Panc1 (cell line): Measurements from ENCODE around the gene NTRK1. TPM values are rescaled to one million over a fixed set of nuclear protein-coding genes. Genes with fewer than 3 reads are reported as not detected.

Experiments used
- ATAC-seq: fragments of 200-7000 bp; cut with Tn5 transposase; 2 replicates; pipeline ENCODE4 v1.9.1; 2020; ENCODE audit warnings: mild to moderate bottlenecking, moderate library complexity
- BruUV-seq: library from RNA; stranded (reverse); fragments of 400-500 nt; replicated peaks from 2 replicates; lab custom pipeline; 2021; lab: Mats Ljungman, UMichigan
- CTCF ChIA-PET: fragments of 300-600 bp; sonication (Branson Sonifier 250); formaldehyde crosslinking; loops from one replicate; lab custom pipeline; 2022; ENCODE audit warnings: antibody characterized with exemption; lab: Charles Lee
- POLR2A ChIA-PET: fragments of 300-600 bp; sonication (Branson Sonifier 250); formaldehyde crosslinking; loops from one replicate; lab custom pipeline; 2022; ENCODE audit warnings: antibody characterized with exemption; lab: Charles Lee
- DNase-seq: peaks from one replicate; pipeline ENCODE4 v3.0.0-alpha.2; 2010; ENCODE audit warnings: low read depth, low spot score
- H3K27ac ChIP-seq: 2 replicates; pipeline ENCODE4 v1.5.1; 2011; ENCODE audit warnings: mild to moderate bottlenecking, low read length, inconsistent platforms
- H3K27me3 ChIP-seq: fragments of 200-500 bp; sonication (Bioruptor generic); 2 replicates; pipeline ENCODE4 v1.6.0; 2014; ENCODE audit warnings: low read length, inconsistent platforms; ENCODE audit not compliant: control insufficient read depth, insufficient read depth
- H3K36me3 ChIP-seq: fragments of 200-500 bp; sonication (Bioruptor generic); 2 replicates; pipeline ENCODE4 v1.5.1; 2014; ENCODE audit warnings: inconsistent platforms, mild to moderate bottlenecking, low read length, moderate library complexity; ENCODE audit not compliant: control insufficient read depth, insufficient read depth
- H3K4me1 ChIP-seq: 2 replicates; pipeline ENCODE4 v1.5.1; 2011; ENCODE audit warnings: inconsistent platforms, mild to moderate bottlenecking, low read length, moderate library complexity; ENCODE audit not compliant: control insufficient read depth, insufficient read depth
- H3K4me3 ChIP-seq, 2 experiments: 2 replicates each; pipeline ENCODE4 v1.5.1; 2011 to 2012; ENCODE audit warnings: low read depth in 2 of 2, low read length in 2 of 2, mild to moderate bottlenecking in 2 of 2, inconsistent platforms in 1 of 2, moderate library complexity in 1 of 2
- H3K9me3 ChIP-seq: fragments of 200-500 bp; sonication (Bioruptor generic); 2 replicates; pipeline ENCODE4 v1.5.1; 2014; ENCODE audit warnings: low read depth, mild to moderate bottlenecking, inconsistent platforms, low read length, moderate library complexity; ENCODE audit not compliant: control insufficient read depth, insufficient read depth
- POLR2AphosphoS5 ChIP-seq: IDR thresholded peaks from 2 replicates; pipeline ENCODE4 v1.6.1; 2012; ENCODE audit warnings: mild to moderate bottlenecking, low read depth, low read length, moderate library complexity
- REST ChIP-seq, 2 experiments: IDR thresholded peaks; 2 replicates each; pipeline ENCODE4 v1.6.1; 2011 to 2012; ENCODE audit warnings: low read depth in 2 of 2, control low read depth in 1 of 2, low read length in 1 of 2, mild to moderate bottlenecking in 1 of 2, moderate library complexity in 1 of 2; ENCODE audit not compliant: insufficient read depth in 1 of 2
- SIN3A ChIP-seq: IDR thresholded peaks from 2 replicates; pipeline ENCODE4 v1.6.1; 2012; ENCODE audit warnings: low read depth, mild to moderate bottlenecking, low read length, moderate library complexity, borderline replicate concordance; ENCODE audit not compliant: insufficient read depth
- TCF7L2 ChIP-seq: IDR thresholded peaks from 2 replicates; pipeline ENCODE4 v1.6.1; 2011; ENCODE audit warnings: mild to moderate bottlenecking, low read depth, low read length, inconsistent platforms
- in situ Hi-C: cut with HindIII; loops from 2 replicates; pipeline ENCODE4 v1.10.0; 2016; ENCODE audit warnings: low sequenced_read_pairs, low pct_unique_long_range_greater_than_20kb
- intact Hi-C: fragments of 100-400 bp; cut with micrococcal nuclease; formaldehyde crosslinking; loops from one replicate; pipeline ENCODE4 v1.10.0; 2022; ENCODE audit not compliant: unreplicated experiment
- total RNA-seq: library from RNA; stranded (reverse); gene quantifications from one replicate; pipeline ENCODE4 v1.2.1, GENCODE V29; 2021; ENCODE audit not compliant: unreplicated experiment
- TF ChIP-seq, protein P1 (sequence below): fragments of 450-650 bp; IDR thresholded peaks from 2 replicates; pipeline ENCODE4 v1.5.1; 2017; ENCODE audit warnings: mild to moderate bottlenecking

The NTRK1 gene
- total RNA-seq, 1 experiment from 2014 or later, result 0.21 TPM

DNA sequence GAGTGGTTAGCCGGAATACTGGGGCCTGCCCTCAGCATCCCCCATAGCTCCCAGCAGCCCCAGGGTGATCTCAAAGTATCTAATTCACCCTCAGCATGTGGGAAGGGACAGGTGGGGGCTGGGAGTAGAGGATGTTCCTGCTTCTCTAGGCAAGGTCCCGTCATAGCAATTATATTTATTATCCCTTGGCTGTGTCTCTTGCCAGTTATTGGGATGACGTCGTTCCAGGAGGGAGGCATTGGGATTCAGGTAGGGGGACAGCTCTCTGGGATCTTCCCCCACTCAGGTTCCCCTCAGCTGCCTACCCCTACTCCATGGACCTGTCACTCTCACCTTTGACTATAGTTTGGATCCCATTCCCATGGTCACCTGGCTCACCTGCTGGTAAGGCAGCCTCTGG lies 21.0 kb downstream of the NTRK1 start:
- H3K36me3 ChIP-seq, result no peaks in the 10 kb centered on the region
- in situ Hi-C loops, result no loop called here
- DNase-seq (no peak), ATAC-seq (no peak)
- H3K4me3 ChIP-seq, result no peak overlapping the region
- no peak overlapping the region for H3K27ac ChIP-seq
- H3K27me3 ChIP-seq, result no peaks in the 10 kb centered on the region
- intact Hi-C loops, result no loop called here
- H3K4me1 ChIP-seq, result no peaks in the 10 kb centered on the region; the same call in 1 of the 2 replicates
- no peaks in the 10 kb centered on the region for H3K9me3 ChIP-seq
- no peak for TF ChIP-seq SIN3A
- TF ChIP-seq, protein P1, sequence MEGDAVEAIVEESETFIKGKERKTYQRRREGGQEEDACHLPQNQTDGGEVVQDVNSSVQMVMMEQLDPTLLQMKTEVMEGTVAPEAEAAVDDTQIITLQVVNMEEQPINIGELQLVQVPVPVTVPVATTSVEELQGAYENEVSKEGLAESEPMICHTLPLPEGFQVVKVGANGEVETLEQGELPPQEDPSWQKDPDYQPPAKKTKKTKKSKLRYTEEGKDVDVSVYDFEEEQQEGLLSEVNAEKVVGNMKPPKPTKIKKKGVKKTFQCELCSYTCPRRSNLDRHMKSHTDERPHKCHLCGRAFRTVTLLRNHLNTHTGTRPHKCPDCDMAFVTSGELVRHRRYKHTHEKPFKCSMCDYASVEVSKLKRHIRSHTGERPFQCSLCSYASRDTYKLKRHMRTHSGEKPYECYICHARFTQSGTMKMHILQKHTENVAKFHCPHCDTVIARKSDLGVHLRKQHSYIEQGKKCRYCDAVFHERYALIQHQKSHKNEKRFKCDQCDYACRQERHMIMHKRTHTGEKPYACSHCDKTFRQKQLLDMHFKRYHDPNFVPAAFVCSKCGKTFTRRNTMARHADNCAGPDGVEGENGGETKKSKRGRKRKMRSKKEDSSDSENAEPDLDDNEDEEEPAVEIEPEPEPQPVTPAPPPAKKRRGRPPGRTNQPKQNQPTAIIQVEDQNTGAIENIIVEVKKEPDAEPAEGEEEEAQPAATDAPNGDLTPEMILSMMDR, result no peak
- BruUV-seq, result no TSS peak
- ChIA-PET POLR2A (no interaction called here), CTCF (no interaction called here)

- in situ Hi-C loops (no loop called here), intact Hi-C loops (no loop called here)
- BruUV-seq, result no TSS peak
- no peak for ATAC-seq
- Histone ChIP-seq H3K4me3 (no peak overlapping the region), H3K27me3 (no peaks in the 10 kb centered on the region), H3K4me1 (no peaks in the 10 kb centered on the region; the same call in 1 of the 2 replicates), H3K9me3 (no peaks in the 10 kb centered on the region), H3K27ac (no peak overlapping the region), H3K36me3 (no peaks in the 10 kb centered on the region)
- no peak for DNase-seq
- ChIA-PET POLR2A (no interaction called here), CTCF (no interaction called here)
- TF ChIP-seq, protein P1, result no peak
- TF ChIP-seq SIN3A (no peak), POLR2AphosphoS5 (no peak), TCF7L2 (no peak), REST (IDR thresholded peaks at IDR 0.05; ENCODE audit: insufficient read depth in 1 of 2, low read depth in 2 of 2, low read length in 1 of 2) (no peak)
These were observed 21.9 kb downstream of the NTRK1 start for GRCh38 chr1:156882543-156882942.
